Activated CD8-positive, alpha-beta memory T cell treated with anti-CD3 and anti-CD28 coated beads, Interleukin-2, amount 10 ng/mL, durations not matched to agents 7 days and 5 days (primary cell): ENCODE data around the gene AAK1. TPM values are rescaled to one million over a fixed set of nuclear protein-coding genes. Genes with fewer than 3 reads are reported as not detected.
A peak's percentile ranks its signal among the peaks of the same experiment; 100 is the strongest.
"Not testable (repeated sequence)": the region's sequence is repeated elsewhere in the genome, so short reads cannot be mapped to it uniquely, and the experiment has no call there.

Source experiments
- ATAC-seq: fragments of 150-1000 bp; cut with Tn5 transposase; one replicate; pipeline ENCODE4 v1.10.0; 2021; ENCODE audit warnings: moderate library complexity
- CTCF ChIA-PET: fragments of 350-600 bp; sonication (Branson Sonifier 250); formaldehyde crosslinking; loops from one replicate; lab custom pipeline; 2021; ENCODE audit warnings: antibody characterized with exemption; lab: Charles Lee
- DNase-seq: peaks from one replicate; pipeline ENCODE4 v3.0.0-alpha.2; 2020
- H3K27ac Mint-ChIP-seq: one replicate; pipeline ENCODE4 v1.8.0; 2021; ENCODE audit warnings: mild to moderate bottlenecking, mixed read lengths
- H3K27me3 Mint-ChIP-seq: one replicate; pipeline ENCODE4 v1.8.0; 2021; ENCODE audit warnings: mixed read lengths
- H3K36me3 Mint-ChIP-seq: one replicate; pipeline ENCODE4 v1.8.0; 2021; ENCODE audit warnings: mild to moderate bottlenecking, mixed read lengths
- H3K4me1 Mint-ChIP-seq: one replicate; pipeline ENCODE4 v1.8.0; 2021; ENCODE audit warnings: mixed read lengths
- H3K4me3 Mint-ChIP-seq: one replicate; pipeline ENCODE4 v1.8.0; 2021; ENCODE audit warnings: mild to moderate bottlenecking, moderate library complexity, mixed read lengths
- H3K9me3 Mint-ChIP-seq: one replicate; pipeline ENCODE4 v1.8.0; 2022; ENCODE audit warnings: low read depth, mixed read lengths
- total RNA-seq, 2 experiments: library from RNA; stranded (reverse); gene quantifications; one replicate each; pipeline ENCODE4 v1.2.3, GENCODE V29; 2021

The AAK1 gene
- total RNA-seq, 2 experiments from 2014 or later: 94.0 to 99.5 TPM

DNA sequence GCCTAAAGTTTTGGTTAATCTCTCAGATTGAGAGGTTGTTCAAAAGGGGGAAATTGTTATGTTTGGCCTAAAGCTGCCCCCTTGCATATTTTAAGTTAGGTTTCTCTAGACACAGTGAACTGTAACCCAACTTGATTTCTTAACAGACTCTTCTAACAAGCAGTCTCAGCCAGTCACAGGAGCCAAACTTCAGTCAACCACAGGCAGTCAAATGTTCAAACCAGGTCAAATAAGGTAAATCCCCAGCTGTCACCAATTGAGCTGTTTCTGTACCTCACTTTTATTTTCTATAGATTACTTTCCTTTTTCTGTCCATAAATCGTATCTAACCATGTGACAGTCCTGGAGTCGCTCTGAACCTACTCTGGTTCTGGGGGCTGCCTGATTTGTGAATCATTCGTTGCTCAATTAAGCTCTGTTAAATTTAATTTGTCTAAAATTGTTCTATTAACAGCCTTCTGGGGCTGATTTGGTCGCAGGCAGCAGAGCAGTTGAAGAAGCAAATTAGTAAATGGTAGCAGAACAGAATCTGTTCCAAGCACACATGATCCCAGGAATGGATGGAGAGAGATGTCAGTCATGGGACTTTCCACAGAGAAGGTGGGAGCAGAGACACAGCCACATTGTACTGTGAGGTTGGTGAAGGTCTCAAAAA, 189.9 kb downstream of the AAK1 start:
- ATAC-seq (peak; percentile 58), DNase-seq (no peak)
- H3K4me1 Mint-ChIP-seq: peaks cover 13% of the 10 kb centered on the region
- no peak overlapping the region for H3K27ac Mint-ChIP-seq
- peaks cover 28% of the 10 kb centered on the region for H3K27me3 Mint-ChIP-seq
- no peaks in the 10 kb centered on the region for H3K36me3 Mint-ChIP-seq
- no peak overlapping the region for H3K4me3 Mint-ChIP-seq
- CTCF ChIA-PET: interaction anchor here (0.6 kb wide), 1 partner anchor 151 kb away, joined by 3 read pairs; no protein-coding TSS in a partner anchor
- no peaks in the 10 kb centered on the region for H3K9me3 Mint-ChIP-seq

DNA sequence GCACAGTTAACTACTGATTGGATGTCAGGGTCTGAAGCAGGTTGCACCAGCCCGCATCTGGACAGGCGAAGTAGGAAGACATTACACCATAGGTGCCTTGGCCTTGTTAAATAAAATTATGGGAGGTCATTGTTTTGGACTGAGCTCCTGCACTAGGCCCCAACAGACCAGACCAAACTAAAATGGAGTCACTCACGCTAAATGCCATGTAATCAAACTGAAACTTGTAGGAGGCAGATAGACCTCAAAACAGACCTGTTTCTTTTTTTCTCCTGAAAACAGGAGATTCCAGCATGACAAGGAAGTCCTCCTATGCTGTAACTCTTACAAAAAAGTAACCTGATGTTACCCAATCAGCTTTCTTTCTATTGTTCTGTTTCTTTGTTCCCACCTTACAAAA, 190.9 kb downstream of the AAK1 start:
- Mint-ChIP-seq H3K27ac (no peak overlapping the region), H3K4me3 (no peak overlapping the region)

DNA sequence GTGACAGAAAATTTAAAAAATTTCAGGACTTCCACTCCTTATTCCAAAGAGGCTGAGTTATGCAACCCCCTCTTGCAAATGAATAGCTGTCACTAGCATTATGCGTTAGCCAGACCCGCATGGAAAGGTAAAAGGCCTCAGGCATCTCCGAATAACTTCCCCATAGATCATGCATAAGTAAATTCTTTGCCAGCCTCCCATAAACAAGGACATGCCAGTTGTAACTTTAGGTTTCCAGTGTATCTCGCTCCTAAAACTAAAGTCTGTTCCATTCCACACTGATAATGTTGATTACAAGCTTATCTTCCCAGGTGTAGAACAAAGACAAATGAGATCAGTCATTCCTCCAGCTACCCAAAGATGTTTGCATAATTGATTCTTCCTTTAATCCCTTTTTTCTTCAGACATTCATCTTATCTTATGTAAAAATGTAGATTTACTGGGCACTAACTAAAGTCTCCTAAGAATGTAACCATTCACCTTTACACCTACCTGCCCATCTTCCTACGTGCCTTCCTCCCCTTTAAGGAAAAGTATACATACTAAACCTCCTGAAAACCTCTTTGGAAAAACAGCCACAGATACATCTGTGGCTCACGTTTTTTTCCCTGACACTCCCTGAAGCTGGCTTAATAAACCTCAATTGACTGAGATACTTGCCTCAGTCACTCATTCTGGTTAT, 192.7 kb downstream of the AAK1 start:
- no peak overlapping the region for H3K4me3 Mint-ChIP-seq
- CTCF ChIA-PET: no interaction called here
- H3K4me1 Mint-ChIP-seq: peaks cover 13% of the 10 kb centered on the region
- H3K36me3 Mint-ChIP-seq: no peaks in the 10 kb centered on the region
- no peak overlapping the region for H3K27ac Mint-ChIP-seq
- ATAC-seq: no peak
- DNase-seq: no peak
- peaks cover 28% of the 10 kb centered on the region for H3K27me3 Mint-ChIP-seq
- no peaks in the 10 kb centered on the region for H3K9me3 Mint-ChIP-seq

More for the DNA sequence above, 190.9 kb downstream of the AAK1 start:
- no peak for DNase-seq
- H3K36me3 Mint-ChIP-seq: no peaks in the 10 kb centered on the region
- H3K9me3 Mint-ChIP-seq: no peaks in the 10 kb centered on the region
- peaks cover 13% of the 10 kb centered on the region for H3K4me1 Mint-ChIP-seq
- CTCF ChIA-PET: interaction anchor here (0.6 to 1.3 kb wide), 3 partner anchors 11 to 150 kb away, joined by 3 read pairs; partner anchors contain the start of gene NFU1
- ATAC-seq: no peak
- H3K27me3 Mint-ChIP-seq: peaks cover 28% of the 10 kb centered on the region

DNA sequence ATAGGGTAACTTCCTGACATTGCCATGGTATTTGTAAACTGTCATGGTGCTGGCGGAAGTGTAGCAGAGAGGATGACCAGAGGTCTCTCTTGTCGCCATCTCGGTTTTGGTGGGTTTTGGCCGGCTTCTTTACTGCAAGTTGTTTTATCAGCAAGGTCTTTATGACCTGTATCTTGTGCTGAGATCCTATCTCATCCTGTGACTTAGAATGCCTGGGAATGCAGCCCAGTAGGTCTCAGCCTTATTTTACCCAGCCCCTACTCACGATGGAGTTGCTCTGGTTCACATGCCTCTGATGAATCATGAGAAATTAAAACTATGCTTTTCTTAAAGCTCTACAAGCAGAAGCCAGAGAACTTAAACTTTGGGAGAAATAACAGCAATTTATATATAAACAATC, 193.6 kb downstream of the AAK1 start:
- CTCF ChIA-PET: no interaction called here
- no peak for ATAC-seq
- Mint-ChIP-seq H3K4me1 (peaks cover 13% of the 10 kb centered on the region), H3K36me3 (no peaks in the 10 kb centered on the region), H3K9me3 (no peaks in the 10 kb centered on the region), H3K27me3 (peaks cover 21% of the 10 kb centered on the region), H3K27ac (no peak overlapping the region), H3K4me3 (no peak overlapping the region)
- no peak for DNase-seq

DNA sequence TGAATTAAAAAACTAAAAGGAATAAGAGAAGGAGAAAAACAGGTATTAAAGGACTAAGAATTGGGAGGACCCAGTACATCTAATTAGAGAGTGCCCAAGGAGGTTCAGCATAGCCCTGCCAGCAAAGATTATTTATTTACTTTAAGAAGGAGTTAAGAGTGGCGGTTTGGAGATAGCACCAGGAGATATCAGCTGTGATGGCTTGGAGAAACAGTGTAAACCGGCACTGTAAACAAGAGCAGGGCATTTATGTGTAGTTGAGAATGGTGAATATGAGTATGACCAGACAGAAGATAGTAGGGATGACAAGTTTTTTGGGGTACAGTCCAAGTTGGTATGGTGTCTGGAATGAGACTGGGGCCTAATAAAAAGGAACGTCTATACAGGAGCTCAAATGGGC, 199.9 kb downstream of the AAK1 start:
- H3K27me3 Mint-ChIP-seq, H3K36me3 Mint-ChIP-seq, H3K4me3 Mint-ChIP-seq, H3K9me3 Mint-ChIP-seq, H3K4me1 Mint-ChIP-seq, ATAC-seq, H3K27ac Mint-ChIP-seq, DNase-seq: not testable (repeated sequence)
- CTCF ChIA-PET: interaction anchor here (1.0 kb wide), 1 partner anchor 34 kb away, joined by 3 read pairs; no protein-coding TSS in a partner anchor

DNA sequence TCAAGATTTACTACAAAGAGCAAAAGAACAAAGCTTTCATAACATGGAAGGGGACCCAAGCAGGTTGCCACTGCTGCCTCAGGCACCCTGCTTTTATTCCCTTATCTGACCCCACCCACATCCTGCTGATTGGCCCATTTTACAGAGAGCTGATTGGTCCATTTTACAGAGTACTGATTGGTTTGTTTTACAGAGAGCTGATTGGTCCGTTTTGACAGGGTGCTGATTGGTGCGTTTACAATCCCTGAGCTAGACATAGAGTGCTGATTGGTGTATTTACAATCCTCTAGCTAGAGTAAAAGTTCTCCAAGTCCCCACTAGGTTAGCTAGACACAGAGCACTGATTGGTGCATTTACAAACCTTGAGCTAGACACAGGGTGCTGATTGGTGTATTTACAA, 204.0 kb downstream of the AAK1 start:
- Mint-ChIP-seq H3K4me1 (peaks cover 23% of the 10 kb centered on the region), H3K36me3 (peaks cover 12% of the 10 kb centered on the region)
- H3K4me3 Mint-ChIP-seq, CTCF ChIA-PET, DNase-seq, H3K27ac Mint-ChIP-seq, H3K9me3 Mint-ChIP-seq, ATAC-seq, H3K27me3 Mint-ChIP-seq: not testable (repeated sequence)

DNA sequence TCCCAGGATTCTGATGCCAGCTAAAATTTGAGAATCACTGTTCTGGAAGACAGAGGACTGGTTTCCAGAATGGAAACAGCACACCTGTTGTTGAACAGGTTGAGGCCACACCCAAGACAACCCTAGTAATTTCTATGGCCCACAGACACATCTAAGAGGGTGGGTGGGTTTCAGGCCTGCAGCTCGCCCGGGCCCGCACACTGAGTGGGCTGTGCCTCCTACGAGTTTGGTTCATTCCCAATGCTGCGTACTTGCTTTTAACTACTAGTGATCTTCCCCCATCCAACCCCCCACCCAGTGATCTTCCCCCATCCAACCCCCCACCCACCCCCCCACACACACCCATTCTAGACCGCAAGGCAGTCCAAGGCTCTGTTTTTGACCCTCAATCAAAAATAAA, 205.0 kb downstream of the AAK1 start:
- ATAC-seq (no peak), DNase-seq (no peak)
- Mint-ChIP-seq H3K27ac (peak overlapping the region; percentile 28), H3K36me3 (peaks cover 13% of the 10 kb centered on the region), H3K4me3 (no peak overlapping the region), H3K9me3 (no peaks in the 10 kb centered on the region), H3K4me1 (peaks cover 24% of the 10 kb centered on the region), H3K27me3 (no peaks in the 10 kb centered on the region)
- CTCF ChIA-PET: interaction anchor here (1.4 to 2.2 kb wide), 3 partner anchors 53 to 175 kb away, joined by 3 to 8 read pairs (median 8); no protein-coding TSS in a partner anchor

DNA sequence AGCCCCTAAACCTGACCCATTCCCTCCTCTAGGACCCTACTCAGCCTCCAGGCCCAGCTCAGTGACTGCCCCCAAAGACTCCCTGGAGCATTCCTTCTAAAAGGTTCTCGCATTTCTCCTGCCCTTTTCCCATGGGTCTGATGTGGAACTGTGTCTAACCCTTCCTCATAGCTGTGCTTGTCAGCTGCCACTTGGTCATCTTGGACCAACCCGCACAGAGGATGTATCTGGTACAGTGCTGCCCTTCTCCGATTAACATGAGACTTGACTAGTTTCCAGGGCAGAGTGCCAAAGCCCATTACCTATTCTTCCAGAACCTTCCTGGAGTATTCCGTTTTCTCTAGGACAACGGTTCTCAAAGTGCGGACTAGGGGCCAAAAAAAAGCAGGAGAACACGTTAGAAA, 205.8 kb downstream of the AAK1 start:
- Mint-ChIP-seq H3K36me3 (peaks cover 13% of the 10 kb centered on the region), H3K27me3 (no peaks in the 10 kb centered on the region), H3K4me3 (peak overlapping the region; percentile 95), H3K27ac (peak overlapping the region; percentile 91), H3K4me1 (peaks cover 24% of the 10 kb centered on the region), H3K9me3 (no peaks in the 10 kb centered on the region)
- ATAC-seq: no peak
- CTCF ChIA-PET: interaction anchor here (0.6 to 2.5 kb wide), 25 partner anchors 11 to 866 kb away, joined by 3 to 13 read pairs (median 4); no protein-coding TSS in a partner anchor
- DNase-seq: no peak

DNA sequence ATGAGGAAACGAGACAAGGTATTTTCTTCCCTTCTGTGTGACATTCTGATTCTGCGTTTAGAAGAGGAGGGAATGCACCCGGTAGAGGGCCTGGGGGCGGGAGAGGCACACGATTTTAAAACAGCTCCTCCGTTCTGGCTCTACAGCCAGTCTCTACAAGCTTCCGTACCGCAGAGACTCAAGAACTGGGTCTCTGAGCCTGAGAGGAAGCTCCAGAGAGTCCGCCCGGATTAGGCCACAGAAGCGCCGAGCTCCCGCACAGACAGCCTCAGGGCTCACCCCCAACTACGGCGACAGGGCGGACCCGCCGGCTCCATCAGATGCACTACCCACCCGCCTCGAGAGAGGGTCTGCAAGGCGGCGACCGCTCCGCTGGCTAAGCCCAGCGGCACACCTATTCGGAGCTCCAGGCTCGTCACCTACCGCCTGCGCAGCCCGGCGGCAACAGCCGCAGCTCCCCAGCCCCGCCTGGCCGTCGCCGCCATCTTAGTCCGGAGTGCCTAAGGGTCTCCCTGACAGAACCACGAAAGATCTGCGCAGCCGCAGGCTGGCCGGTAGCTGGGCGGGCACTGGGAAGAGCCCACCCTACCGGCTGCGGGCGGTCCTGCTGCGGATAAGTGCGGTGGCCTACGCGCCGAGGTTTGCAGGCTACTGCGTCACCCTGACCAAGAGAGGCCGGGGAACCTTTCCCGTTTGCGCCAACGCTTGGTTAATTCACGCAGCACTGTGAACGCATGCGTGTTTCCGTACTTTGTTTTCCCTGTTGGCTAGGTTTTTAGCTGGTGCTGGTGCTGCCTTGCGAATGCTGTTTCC, 206.4 kb downstream of the AAK1 start, which contains the start of gene NFU1:
Gene NFU1, minus strand, starts transcription at position 498 of the 813 bp plus-strand sequence. Its CDS starts 13 bp downstream, at position 485.
- Mint-ChIP-seq H3K36me3 (peaks cover 13% of the 10 kb centered on the region), H3K9me3 (no peaks in the 10 kb centered on the region), H3K27ac (peak within 1 kb of the TSS; percentile 91), H3K4me3 (peak within 1 kb of the TSS; percentile 95), H3K4me1 (peaks cover 24% of the 10 kb centered on the region), H3K27me3 (no peaks in the 10 kb centered on the region)
- ATAC-seq (peak; percentile 95), DNase-seq (peak; percentile 93)
- CTCF ChIA-PET: interaction anchor here (0.6 to 2.5 kb wide), 28 partner anchors 11 to 867 kb away, joined by 3 to 13 read pairs (median 4); partner anchors contain the start of gene SNRPG

DNA sequence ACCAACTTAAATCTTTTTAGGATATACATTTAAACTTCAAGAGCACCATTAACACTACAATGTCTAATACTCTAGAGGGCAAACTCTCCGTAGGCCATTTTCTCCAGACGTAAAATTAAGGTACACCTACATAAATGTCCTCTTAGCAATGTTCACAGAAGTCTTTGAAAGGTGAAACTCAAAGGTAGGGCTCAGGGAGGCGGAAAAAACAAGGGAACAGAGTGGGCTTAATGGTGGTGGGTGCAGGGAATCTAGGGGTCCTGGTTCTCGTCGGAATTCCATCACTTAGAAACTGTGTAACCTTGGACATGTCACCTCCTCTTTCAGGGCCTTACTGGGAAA, 207.0 kb downstream of the AAK1 start:
- peak; percentile 6 for ATAC-seq
- Mint-ChIP-seq H3K27me3 (no peaks in the 10 kb centered on the region), H3K4me3 (peak overlapping the region; percentile 95), H3K9me3 (no peaks in the 10 kb centered on the region), H3K36me3 (peaks cover 13% of the 10 kb centered on the region), H3K4me1 (peaks cover 24% of the 10 kb centered on the region), H3K27ac (peak overlapping the region; percentile 91)
- no peak for DNase-seq
- CTCF ChIA-PET: interaction anchor here (0.8 to 2.5 kb wide), 23 partner anchors 10 to 867 kb away, joined by 3 to 13 read pairs (median 4); partner anchors contain the start of gene SNRPG

DNA sequence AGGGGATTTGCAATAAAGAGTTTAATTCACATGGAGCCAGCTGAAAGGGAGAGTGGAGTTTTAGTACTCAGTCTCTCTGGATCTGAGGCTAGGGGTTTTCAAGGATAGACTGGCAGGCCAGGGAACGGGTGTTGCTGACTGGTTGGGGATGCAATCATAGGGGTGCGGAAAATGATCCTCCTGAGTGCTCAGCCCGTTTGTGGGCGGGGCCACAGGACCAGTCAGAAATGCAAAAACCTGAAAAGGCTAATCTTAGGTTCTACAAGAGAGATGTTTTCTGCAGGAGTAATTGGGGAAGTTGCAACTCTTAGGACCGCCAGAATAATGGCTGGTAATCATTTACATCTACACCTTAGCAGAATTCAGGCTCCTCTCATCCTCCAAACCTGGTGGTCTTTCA, 208.8 kb downstream of the AAK1 start:
- peaks cover 24% of the 10 kb centered on the region for H3K4me1 Mint-ChIP-seq
- ATAC-seq: no peak
- CTCF ChIA-PET: interaction anchor here (0.9 kb wide), 1 partner anchor 59 kb away, joined by 3 read pairs; no protein-coding TSS in a partner anchor
- H3K27me3 Mint-ChIP-seq: no peaks in the 10 kb centered on the region
- no peak overlapping the region for H3K4me3 Mint-ChIP-seq
- DNase-seq: no peak
- no peaks in the 10 kb centered on the region for H3K9me3 Mint-ChIP-seq
- peaks cover 15% of the 10 kb centered on the region for H3K36me3 Mint-ChIP-seq
- H3K27ac Mint-ChIP-seq: no peak overlapping the region

DNA sequence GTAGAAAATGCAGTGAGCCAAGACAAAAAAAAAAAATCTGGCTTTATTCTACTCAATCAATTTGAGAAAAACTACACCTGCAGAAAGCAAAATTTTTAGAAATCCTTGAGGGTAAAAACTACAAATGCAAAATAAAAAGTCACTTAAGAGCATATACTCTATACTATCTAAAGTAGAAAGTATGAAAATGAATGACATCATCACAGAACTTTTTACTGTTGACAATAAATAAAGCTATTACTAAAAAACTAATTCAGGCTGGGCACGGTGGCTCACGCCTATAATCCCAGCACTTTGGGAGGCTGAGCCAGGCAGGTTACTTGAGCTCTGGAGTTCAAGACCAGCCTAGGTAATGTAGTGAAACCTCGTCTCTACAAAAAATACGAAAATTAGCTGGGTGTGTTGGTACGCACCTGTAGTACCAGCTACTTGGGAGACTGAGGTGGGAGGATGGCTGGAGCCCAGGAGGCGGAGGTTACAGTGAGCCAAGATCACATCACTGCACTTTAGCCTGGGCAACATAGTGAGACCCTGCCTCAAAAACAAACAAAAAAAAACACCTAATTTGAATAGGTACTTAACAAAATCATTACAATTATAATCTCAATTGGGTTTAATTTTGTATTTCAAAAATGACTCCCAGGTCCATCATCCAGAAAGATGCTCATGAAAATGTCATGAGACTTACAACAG, 213.9 kb downstream of the AAK1 start:
- H3K27ac Mint-ChIP-seq: no peak overlapping the region
- CTCF ChIA-PET: interaction anchor here (0.8 kb wide), 1 partner anchor 8 kb away, joined by 3 read pairs; no protein-coding TSS in a partner anchor
- H3K4me1 Mint-ChIP-seq: peaks cover 3% of the 10 kb centered on the region
- H3K36me3 Mint-ChIP-seq: peaks cover 13% of the 10 kb centered on the region
- no peaks in the 10 kb centered on the region for H3K27me3 Mint-ChIP-seq
- no peak for ATAC-seq
- DNase-seq: no peak
- H3K4me3 Mint-ChIP-seq: no peak overlapping the region
- no peaks in the 10 kb centered on the region for H3K9me3 Mint-ChIP-seq
